Gastroesophageal sphincter (tissue), 3 donors: ENCODE measurements around the gene TSPEAR.

Source experiments
- CTCF ChIP-seq, 4 experiments: fragments of 200-600 bp in 2 of 4; fragments of 450-650 bp in 2 of 4; sonication (generic) in 1 of 4; IDR thresholded peaks; one replicate each; pipeline ENCODE4 v1.5.1; 2017 to 2019; ENCODE audit warnings: antibody characterized with exemption in 4 of 4, mild to moderate bottlenecking in 2 of 4, moderate library complexity in 2 of 4
- EP300 ChIP-seq: sonication (generic); formaldehyde crosslinking; IDR thresholded peaks from one replicate; pipeline ENCODE4 v1.6.1; 2017; ENCODE audit warnings: antibody characterized with exemption, mild to moderate bottlenecking
- POLR2A ChIP-seq, 2 donors: fragments of 450-650 bp; IDR thresholded peaks; one replicate each; pipeline ENCODE4 v1.6.1; 2017; ENCODE audit warnings: antibody characterized with exemption in 2 of 2, mild to moderate bottlenecking in 2 of 2, moderate library complexity in 1 of 2
- POLR2AphosphoS5 ChIP-seq: sonication (generic); formaldehyde crosslinking; IDR thresholded peaks from one replicate; pipeline ENCODE4 v1.6.1; 2017; ENCODE audit warnings: antibody characterized with exemption

- TF ChIP-seq POLR2AphosphoS5 (no peak), CTCF (IDR thresholded peaks at IDR 0.05) (no peak), EP300 (no peak), POLR2A (IDR thresholded peaks at IDR 0.05) (no peak)
Observed at GRCh38 chr21:44593598-44594405, 117.6 kb downstream of the TSPEAR start.
